ENCODE measurements around the gene NANOS2.

DNA sequence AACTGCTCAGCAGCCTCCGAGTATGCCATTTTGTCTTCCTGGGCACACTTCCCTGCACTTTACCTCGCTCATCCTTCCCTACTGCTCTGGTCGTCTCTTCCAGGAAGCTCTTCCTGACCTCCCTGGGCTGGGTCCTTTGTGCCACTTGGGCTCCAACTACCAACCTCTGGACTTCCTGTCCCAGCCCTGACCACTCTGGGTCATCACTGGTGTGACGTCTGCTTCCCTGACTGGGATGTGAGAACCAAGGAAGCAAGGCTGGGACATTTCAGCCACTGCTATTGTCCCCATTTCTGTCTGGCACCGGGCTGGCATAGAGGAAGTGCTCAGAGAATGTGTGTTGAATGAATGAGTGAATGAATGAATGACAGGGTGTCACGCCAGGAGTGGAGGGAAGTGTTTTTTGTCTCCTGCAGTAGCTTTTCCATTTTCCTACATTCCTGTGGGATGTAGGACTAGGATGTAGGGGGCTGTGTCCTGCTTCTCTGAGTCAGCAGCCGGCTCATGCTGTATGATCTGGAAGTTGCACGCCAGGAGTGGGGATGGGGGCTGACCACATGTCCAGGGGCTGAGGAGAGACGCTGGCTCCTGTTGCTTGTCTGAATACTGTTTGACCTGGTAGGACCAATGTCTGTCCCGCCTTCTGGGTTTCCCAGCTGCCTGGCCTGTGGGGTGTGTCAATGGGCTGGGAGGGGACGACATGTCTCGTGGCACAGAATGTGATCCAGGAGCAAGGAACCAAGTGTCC lies 44.4 kb upstream of the NANOS2 start:
- TF ChIP-seq CTCF (IDR thresholded peaks at IDR 0.05) (no peak), EZH2 (IDR thresholded peaks at IDR 0.05) (no peak), EZH2phosphoT487 (IDR thresholded peaks at IDR 0.05) (no peak)
